Suprapubic skin (tissue), 4 donors: ENCODE results near the gene NF1. TPM values are rescaled to one million over a fixed set of nuclear protein-coding genes. Genes with fewer than 3 reads are reported as not detected.

Experiments
- DNase-seq, 2 donors: peaks; one replicate each; pipeline ENCODE4 v3.0.0-alpha.2; 2019; ENCODE audit warnings: low spot score in 2 of 2
- H3K27ac ChIP-seq: fragments of 200-600 bp; sonication (generic); one replicate; pipeline ENCODE4 v1.5.1; 2019
- H3K27me3 ChIP-seq: fragments of 200-600 bp; sonication (generic); one replicate; pipeline ENCODE4 v1.5.1; 2019
- H3K36me3 ChIP-seq: fragments of 200-600 bp; sonication (generic); one replicate; pipeline ENCODE4 v1.5.1; 2019
- H3K4me1 ChIP-seq: fragments of 200-600 bp; sonication (generic); one replicate; pipeline ENCODE4 v1.5.1; 2019
- H3K4me3 ChIP-seq: fragments of 200-600 bp; sonication (generic); one replicate; pipeline ENCODE4 v1.5.1; 2019; ENCODE audit warnings: mild to moderate bottlenecking
- H3K9me3 ChIP-seq: fragments of 200-600 bp; sonication (generic); one replicate; pipeline ENCODE4 v1.5.1; 2019
- CTCF ChIP-seq, 2 donors: fragments of 200-600 bp in 1 of 2; fragments of 450-650 bp in 1 of 2; sonication (generic) in 1 of 2; IDR thresholded peaks; one replicate each; pipeline ENCODE4 v1.5.1; 2016 to 2019; ENCODE audit warnings: antibody characterized with exemption in 2 of 2, mild to moderate bottlenecking in 1 of 2, moderate library complexity in 1 of 2
- EP300 ChIP-seq: sonication (generic); formaldehyde crosslinking; IDR thresholded peaks from one replicate; pipeline ENCODE4 v1.6.1; 2017; ENCODE audit warnings: antibody characterized with exemption
- POLR2A ChIP-seq, 2 donors: fragments of 450-650 bp; IDR thresholded peaks; one replicate each; pipeline ENCODE4 v1.6.1; 2017; ENCODE audit warnings: antibody characterized with exemption in 2 of 2, mild to moderate bottlenecking in 2 of 2, moderate library complexity in 2 of 2
- POLR2AphosphoS5 ChIP-seq, 3 donors: sonication (generic); formaldehyde crosslinking; IDR thresholded peaks; one replicate each; pipeline ENCODE4 v1.6.1; 2017; ENCODE audit warnings: antibody characterized with exemption in 3 of 3
- WGBS: methylation state at CpG from one replicate; pipeline ENCODE4 v1.1.5; 2018; 5-methylcytosine and 5-hydroxymethylcytosine counted together
- total RNA-seq, 4 donors: library from RNA; depleted of rRNA; stranded (reverse); fragments of >200 nt; gene quantifications; one replicate each; pipeline ENCODE4 v1.1.0, GENCODE V29; 2016

The NF1 gene
- total RNA-seq, 4 donors from 2014 or later, result 32.3 to 113 (median 45.4) TPM

GRCh38 chr17:31126318-31126717 is 31.5 kb downstream of the NF1 start:
- no peak for DNase-seq
- Histone ChIP-seq H3K4me3 (no peak overlapping the region), H3K27me3 (no peaks in the 10 kb centered on the region), H3K27ac (no peak overlapping the region), H3K9me3 (no peaks in the 10 kb centered on the region), H3K36me3 (no peaks in the 10 kb centered on the region), H3K4me1 (peaks cover 11% of the 10 kb centered on the region)
- TF ChIP-seq EP300, result no peak
- no peak for TF ChIP-seq POLR2A (IDR thresholded peaks at IDR 0.05)
- no peak for TF ChIP-seq CTCF (IDR thresholded peaks at IDR 0.05)
- TF ChIP-seq POLR2AphosphoS5 (IDR thresholded peaks at IDR 0.05), result no peak
- WGBS, result 91% methylated on average over 3 of the region's 3 CpGs

GRCh38 chr17:31128241-31128640 is 33.5 kb downstream of the NF1 start:
- Histone ChIP-seq H3K27me3 (no peaks in the 10 kb centered on the region), H3K9me3 (no peaks in the 10 kb centered on the region), H3K4me1 (peaks cover 13% of the 10 kb centered on the region), H3K27ac (no peak overlapping the region), H3K36me3 (no peaks in the 10 kb centered on the region), H3K4me3 (no peak overlapping the region)
- 90% methylated on average over 3 of the region's 3 CpGs for WGBS
- no peak for TF ChIP-seq POLR2A (IDR thresholded peaks at IDR 0.05)
- no peak for TF ChIP-seq POLR2AphosphoS5 (IDR thresholded peaks at IDR 0.05)
- TF ChIP-seq EP300, result no peak
- no peak for TF ChIP-seq CTCF (IDR thresholded peaks at IDR 0.05)
- DNase-seq, result no peak

- Histone ChIP-seq H3K4me3 (no peak overlapping the region), H3K27me3 (no peaks in the 10 kb centered on the region), H3K36me3 (no peaks in the 10 kb centered on the region), H3K27ac (no peak overlapping the region), H3K9me3 (no peaks in the 10 kb centered on the region), H3K4me1 (peaks cover 13% of the 10 kb centered on the region)
- TF ChIP-seq POLR2A (IDR thresholded peaks at IDR 0.05) (no peak), CTCF (IDR thresholded peaks at IDR 0.05) (no peak), POLR2AphosphoS5 (IDR thresholded peaks at IDR 0.05) (no peak), EP300 (no peak)
- no peak for DNase-seq
- 58% methylated on average over 10 of the region's 15 CpGs for WGBS
These were observed 35.8 kb downstream of the NF1 start for GRCh38 chr17:31130286-31131224.

- TF ChIP-seq CTCF (IDR thresholded peaks at IDR 0.05) (no peak), POLR2A (IDR thresholded peaks at IDR 0.05) (no peak), POLR2AphosphoS5 (IDR thresholded peaks at IDR 0.05) (no peak), EP300 (no peak)
- no peaks in the 10 kb centered on the region for H3K9me3 ChIP-seq
- H3K27ac ChIP-seq, result no peak overlapping the region
- no peaks in the 10 kb centered on the region for H3K36me3 ChIP-seq
- no peak for DNase-seq
- no peak overlapping the region for H3K4me3 ChIP-seq
- H3K27me3 ChIP-seq, result no peaks in the 10 kb centered on the region
- peaks cover 13% of the 10 kb centered on the region for H3K4me1 ChIP-seq
- WGBS, result 75% methylated on average over 3 of the region's 3 CpGs
These were observed 36.5 kb downstream of the NF1 start for GRCh38 chr17:31131299-31131698.

- 97% methylated on average over 3 of the region's 3 CpGs for WGBS
- no peak for DNase-seq
These were observed 38.2 kb downstream of the NF1 start for GRCh38 chr17:31132977-31133376.

More at GRCh38 chr17:31132977-31133376, 38.2 kb downstream of the NF1 start:
- no peak for TF ChIP-seq POLR2AphosphoS5 (IDR thresholded peaks at IDR 0.05)
- TF ChIP-seq EP300, result no peak
- no peak for TF ChIP-seq CTCF (IDR thresholded peaks at IDR 0.05)
- no peak for TF ChIP-seq POLR2A (IDR thresholded peaks at IDR 0.05)
- peaks cover 13% of the 10 kb centered on the region for H3K4me1 ChIP-seq
- no peaks in the 10 kb centered on the region for H3K9me3 ChIP-seq
- no peak overlapping the region for H3K27ac ChIP-seq
- no peaks in the 10 kb centered on the region for H3K36me3 ChIP-seq
- no peaks in the 10 kb centered on the region for H3K27me3 ChIP-seq
- no peak overlapping the region for H3K4me3 ChIP-seq
